H9 (cell line): ENCODE results near the gene IL2. TPM values are rescaled to one million over a fixed set of nuclear protein-coding genes. Genes with fewer than 3 reads are reported as not detected.
A peak's percentile ranks its signal among the peaks of the same experiment; 100 is the strongest.

Experiments used
- DNase-seq: peaks from one replicate; pipeline ENCODE4 v3.0.0-alpha.2; 2017
- H2AFZ ChIP-seq: one replicate; pipeline ENCODE4 v1.6.1; 2013; ENCODE audit warnings: mild to moderate bottlenecking, low read length, control low read depth, moderate library complexity
- H2AK5ac ChIP-seq: 2 replicates; pipeline ENCODE4 v1.6.1; 2013; ENCODE audit warnings: low read length, control low read depth, mixed read lengths; ENCODE audit not compliant: insufficient read length
- H2BK120ac ChIP-seq: one replicate; pipeline ENCODE4 v1.6.1; 2013; ENCODE audit warnings: low read depth, mild to moderate bottlenecking, low read length, control low read depth, inconsistent platforms; ENCODE audit not compliant: poor library complexity, severe bottlenecking
- H2BK12ac ChIP-seq: 2 replicates; pipeline ENCODE4 v1.6.1; 2013; ENCODE audit warnings: low read length, control low read depth, mixed read lengths, low read depth; ENCODE audit not compliant: insufficient read length
- H2BK15ac ChIP-seq: 2 replicates; pipeline ENCODE4 v1.6.1; 2013; ENCODE audit warnings: low read depth, low read length, control low read depth
- H2BK20ac ChIP-seq: one replicate; pipeline ENCODE4 v1.6.1; 2013; ENCODE audit warnings: low read depth, mild to moderate bottlenecking, low read length, control low read depth, inconsistent platforms; ENCODE audit not compliant: poor library complexity, severe bottlenecking
- H2BK5ac ChIP-seq: 2 replicates; pipeline ENCODE4 v1.6.1; 2013; ENCODE audit warnings: low read length, control low read depth, mixed read lengths; ENCODE audit not compliant: insufficient read length
- H3K14ac ChIP-seq: 2 replicates; pipeline ENCODE4 v1.6.1; 2013; ENCODE audit warnings: low read length, control low read depth; ENCODE audit not compliant: insufficient read depth
- H3K18ac ChIP-seq: 2 replicates; pipeline ENCODE4 v1.6.1; 2013; ENCODE audit warnings: low read depth, mild to moderate bottlenecking, mixed read lengths, low read length, control low read depth; ENCODE audit not compliant: insufficient read length
- H3K23ac ChIP-seq: 2 replicates; pipeline ENCODE4 v1.6.1; 2013; ENCODE audit warnings: low read length, control low read depth, mixed read lengths, low read depth; ENCODE audit not compliant: insufficient read length
- H3K23me2 ChIP-seq: 2 replicates; pipeline ENCODE4 v1.6.1; 2013; ENCODE audit warnings: low read depth, mild to moderate bottlenecking, mixed read lengths, low read length, control low read depth; ENCODE audit not compliant: insufficient read length, poor library complexity, severe bottlenecking
- H3K27ac ChIP-seq: 2 replicates; pipeline ENCODE4 v1.5.1; 2013; ENCODE audit warnings: low read length, control low read depth, mixed read lengths, low read depth; ENCODE audit not compliant: insufficient read length
- H3K27me3 ChIP-seq: 2 replicates; pipeline ENCODE4 v1.6.1; 2013; ENCODE audit warnings: low read length, control low read depth, inconsistent platforms; ENCODE audit not compliant: insufficient read depth
- H3K4ac ChIP-seq: 2 replicates; pipeline ENCODE4 v1.6.1; 2013; ENCODE audit warnings: low read depth, mild to moderate bottlenecking, control low read depth, inconsistent platforms, low read length, moderate library complexity
- H3K4me1 ChIP-seq: 2 replicates; pipeline ENCODE4 v1.6.1; 2013; ENCODE audit warnings: low read length, control low read depth, inconsistent platforms; ENCODE audit not compliant: insufficient read depth
- H3K4me2 ChIP-seq: 2 replicates; pipeline ENCODE4 v1.6.1; 2013; ENCODE audit warnings: low read length, control low read depth, mixed read lengths; ENCODE audit not compliant: insufficient read length, insufficient read depth
- H3K56ac ChIP-seq: 2 replicates; pipeline ENCODE4 v1.6.1; 2013; ENCODE audit warnings: low read depth, mild to moderate bottlenecking, mixed read lengths, low read length, control low read depth; ENCODE audit not compliant: insufficient read length
- H3K79me1 ChIP-seq: 2 replicates; pipeline ENCODE4 v1.6.1; 2013; ENCODE audit warnings: low read depth, mild to moderate bottlenecking, moderate library complexity, low read length, control low read depth, inconsistent platforms; ENCODE audit not compliant: insufficient read depth, poor library complexity, severe bottlenecking
- H3K79me2 ChIP-seq: 2 replicates; pipeline ENCODE4 v1.6.1; 2013; ENCODE audit warnings: low read length, control low read depth, inconsistent platforms; ENCODE audit not compliant: insufficient read depth
- H3K9ac ChIP-seq: 2 replicates; pipeline ENCODE4 v1.6.1; 2013; ENCODE audit warnings: low read length, control low read depth, mixed read lengths; ENCODE audit not compliant: insufficient read length; ENCODE audit errors: extremely low read depth
- H3K9me3 ChIP-seq: one replicate; pipeline ENCODE4 v1.6.1; 2013; ENCODE audit warnings: low read depth, low read length, inconsistent platforms; ENCODE audit not compliant: control insufficient read depth
- H3T11ph ChIP-seq: one replicate; pipeline ENCODE4 v1.6.1; 2013; ENCODE audit warnings: mild to moderate bottlenecking, low read length, control low read depth, inconsistent platforms
- H4K20me1 ChIP-seq: one replicate; pipeline ENCODE4 v1.6.1; 2013; ENCODE audit not compliant: control insufficient read depth, insufficient read length, insufficient read depth
- H4K5ac ChIP-seq: 2 replicates; pipeline ENCODE4 v1.6.1; 2013; ENCODE audit warnings: low read depth, mild to moderate bottlenecking, mixed read lengths, low read length, control low read depth; ENCODE audit not compliant: insufficient read length
- H4K8ac ChIP-seq: replicated peaks from 2 replicates; pipeline ENCODE4 v1.6.1; 2013; ENCODE audit warnings: low read length, control low read depth, mixed read lengths, low read depth; ENCODE audit not compliant: insufficient read length
- H4K91ac ChIP-seq: 2 replicates; pipeline ENCODE4 v1.6.1; 2013; ENCODE audit warnings: low read depth, mild to moderate bottlenecking, moderate library complexity, mixed read lengths, low read length, control low read depth; ENCODE audit not compliant: insufficient read length
- H3K27ac Mint-ChIP-seq, 3 experiments: 2 replicates in 2 of 3; 3 replicates in 1 of 3; pipeline ENCODE4 v1.8.0; 2020 to 2021; ENCODE audit warnings: mixed read lengths in 3 of 3, mild to moderate bottlenecking in 1 of 3, moderate library complexity in 1 of 3
- H3K27me3 Mint-ChIP-seq: 2 replicates; pipeline ENCODE4 v1.8.0; 2021; ENCODE audit warnings: low read depth, mild to moderate bottlenecking, moderate library complexity, mixed read lengths
- H3K36me3 Mint-ChIP-seq, 3 experiments: 2 replicates in 2 of 3; 3 replicates in 1 of 3; pipeline ENCODE4 v1.8.0; 2020 to 2021; ENCODE audit warnings: low read depth in 3 of 3, mixed read lengths in 3 of 3; ENCODE audit not compliant: insufficient read depth in 1 of 3
- H3K4me1 Mint-ChIP-seq, 2 experiments: 2 replicates each; pipeline ENCODE4 v1.8.0; 2020; ENCODE audit warnings: mixed read lengths in 2 of 2
- H3K4me3 Mint-ChIP-seq, 2 experiments: 2 replicates in 1 of 2; 3 replicates in 1 of 2; pipeline ENCODE4 v1.8.0; 2020 to 2021; ENCODE audit warnings: mild to moderate bottlenecking in 2 of 2, mixed read lengths in 2 of 2, moderate library complexity in 1 of 2
- H3K9me3 Mint-ChIP-seq, 2 experiments: 2 replicates in 1 of 2; 3 replicates in 1 of 2; pipeline ENCODE4 v1.8.0; 2020; ENCODE audit warnings: mild to moderate bottlenecking in 2 of 2, mixed read lengths in 2 of 2, moderate library complexity in 1 of 2
- CTCF ChIP-seq: fragments of 200-600 bp; sonication (generic); conservative IDR thresholded peaks from 3 replicates; pipeline ENCODE4 v1.8.0; 2021; ENCODE audit warnings: antibody characterized with exemption, mild to moderate bottlenecking
- total RNA-seq: library from RNA; stranded (reverse); gene quantifications from 2 replicates; pipeline ENCODE4 v1.2.1, GENCODE V29; 2021

Gene IL2
- total RNA-seq, 1 experiment from 2014 or later: not detected

DNA sequence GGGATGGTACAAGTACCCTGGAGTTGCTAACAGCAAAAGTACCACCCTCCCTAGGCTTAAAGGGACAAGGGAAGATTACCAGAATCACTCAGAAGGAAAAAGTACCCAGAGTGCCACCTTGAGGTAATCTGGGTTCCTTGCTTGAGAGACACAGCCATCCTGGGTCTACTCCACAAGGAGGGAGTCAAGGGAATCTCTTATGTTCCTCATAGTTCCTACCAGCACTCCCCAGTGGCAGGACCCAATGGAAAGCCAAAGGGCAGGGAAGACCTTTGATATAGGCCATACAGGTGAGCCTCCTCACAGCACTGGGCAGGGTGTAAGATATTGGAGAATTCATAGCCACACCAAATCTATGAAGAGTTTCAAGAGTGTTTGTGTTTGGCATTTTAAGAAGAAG lies 5.7 kb downstream of the IL2 start:
- H3K14ac ChIP-seq: no peak overlapping the region
- Mint-ChIP-seq H3K36me3 (no peaks in the 10 kb centered on the region; a peak in 1 of 7 replicates), H3K27me3 (no peaks in the 10 kb centered on the region; the same call in 1 of the 2 replicates), H3K4me3 (no peak overlapping the region), H3K9me3 (no peaks in the 10 kb centered on the region), H3K27ac (no peak overlapping the region), H3K4me1 (no peaks in the 10 kb centered on the region)
- peak; percentile 75 for TF ChIP-seq CTCF
- H3K79me2 ChIP-seq: no peaks in the 10 kb centered on the region
- H3K9me3 ChIP-seq: no peaks in the 10 kb centered on the region
- no peak overlapping the region for H2BK20ac ChIP-seq
- DNase-seq: peak; percentile 82
- no peaks in the 10 kb centered on the region for H4K20me1 ChIP-seq
- no peak overlapping the region for H3K4me2 ChIP-seq
- no peaks in the 10 kb centered on the region for H3K79me1 ChIP-seq
- no peak overlapping the region for H2AFZ ChIP-seq
- H3K4ac ChIP-seq: no peak overlapping the region
- H4K91ac ChIP-seq: no peak overlapping the region
- H2AK5ac ChIP-seq: no peak overlapping the region
- no peak overlapping the region for H3K23ac ChIP-seq
- H3K18ac ChIP-seq: no peak overlapping the region
- no peak overlapping the region for H3K56ac ChIP-seq
- H3K27me3 ChIP-seq: no peaks in the 10 kb centered on the region
- no peak overlapping the region for H3K27ac ChIP-seq
- no peak overlapping the region for H3K9ac ChIP-seq
- no peak overlapping the region for H2BK15ac ChIP-seq
- H2BK120ac ChIP-seq: no peak overlapping the region
- no peaks in the 10 kb centered on the region for H3K23me2 ChIP-seq
- H2BK5ac ChIP-seq: no peak overlapping the region
- H4K5ac ChIP-seq: no peak overlapping the region
- no peak overlapping the region for H3T11ph ChIP-seq
- H4K8ac ChIP-seq: no peak overlapping the region
- H3K4me1 ChIP-seq: no peaks in the 10 kb centered on the region
- H2BK12ac ChIP-seq: no peak overlapping the region
